CD4-positive, alpha-beta T cell treated with Interleukin-4 for 4 hours (primary cell): ENCODE data around the gene C2CD3.

ENCODE experiments used
- DNase-seq: peaks from one replicate; pipeline ENCODE4 v3.0.0-alpha.2; 2020

Gene C2CD3, protein sequence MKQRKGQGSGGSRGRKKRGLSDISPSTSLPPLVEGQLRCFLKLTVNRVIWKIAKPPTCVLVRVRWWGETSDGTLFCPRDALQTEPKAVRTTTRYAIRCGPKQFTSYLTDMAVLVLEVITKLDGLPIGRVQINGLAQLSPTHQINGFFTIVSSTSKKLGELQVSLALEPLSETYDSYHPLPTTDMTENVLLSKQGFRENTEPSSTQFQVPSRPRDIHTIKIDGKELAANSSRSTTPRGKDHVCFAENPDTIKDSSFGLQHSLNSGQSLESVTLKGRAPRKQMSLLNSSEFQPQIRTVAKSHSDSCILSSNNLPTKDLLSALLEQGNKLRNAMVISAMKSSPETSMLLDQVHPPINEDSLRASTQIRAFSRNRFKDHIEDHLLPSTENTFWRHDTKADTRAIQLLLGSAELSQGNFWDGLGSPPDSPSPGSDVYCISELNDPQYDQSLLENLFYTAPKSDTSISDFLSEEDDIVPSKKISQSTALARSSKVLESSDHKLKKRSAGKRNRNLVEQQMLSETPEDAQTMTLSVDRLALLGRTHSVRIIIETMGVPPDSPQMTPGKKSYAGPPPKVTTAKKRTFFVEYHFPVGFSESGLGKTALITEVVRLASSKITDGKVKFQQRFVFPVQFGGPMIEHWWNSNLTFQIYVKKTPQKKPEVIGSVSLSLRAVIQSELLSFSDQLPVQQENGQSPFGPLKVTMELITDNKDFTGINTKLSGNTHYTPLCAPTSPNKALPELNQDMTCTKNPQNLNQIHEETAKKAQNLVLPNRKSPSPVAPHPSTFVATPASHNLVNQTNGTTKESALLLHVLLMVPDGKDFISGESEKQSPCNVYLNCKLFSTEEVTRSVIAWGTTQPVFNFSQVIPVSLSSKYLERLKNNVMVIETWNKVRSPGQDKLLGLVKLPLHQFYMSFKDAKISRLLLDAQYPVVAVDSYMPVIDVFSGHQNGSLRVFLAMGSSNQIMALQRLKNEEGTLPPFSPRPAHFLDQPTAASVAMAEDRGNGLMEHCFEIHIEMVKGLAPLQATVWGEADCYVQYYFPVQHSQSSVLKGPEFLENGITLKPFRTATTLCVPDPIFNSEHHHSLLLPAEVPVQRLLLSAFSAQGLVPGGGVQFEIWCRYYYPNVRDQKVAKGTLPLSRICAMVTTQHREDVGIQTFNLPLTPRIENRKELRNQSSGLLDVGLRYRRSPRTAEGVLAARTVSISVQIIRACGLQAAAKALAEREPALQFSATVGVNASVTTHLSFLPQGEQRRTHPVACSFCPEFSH (N-terminal part only)

GRCh38 chr11:74170694-74171629 is at the start of gene C2CD3, which contains the start of gene PPME1:
Gene C2CD3 (minus strand): TSS chr11:74171002. CDS start chr11:74170792, 210 bp downstream.
Gene PPME1 (plus strand): TSS chr11:74171289. CDS start chr11:74171422, 133 bp downstream.
- DNase-seq = peak; percentile 99

GRCh38 chr11:74220376-74220775 is 49.6 kb upstream of the C2CD3 start:
- no peak for DNase-seq

GRCh38 chr11:74212533-74212932 is 41.7 kb upstream of the C2CD3 start:
- DNase-seq = no peak

DNA sequence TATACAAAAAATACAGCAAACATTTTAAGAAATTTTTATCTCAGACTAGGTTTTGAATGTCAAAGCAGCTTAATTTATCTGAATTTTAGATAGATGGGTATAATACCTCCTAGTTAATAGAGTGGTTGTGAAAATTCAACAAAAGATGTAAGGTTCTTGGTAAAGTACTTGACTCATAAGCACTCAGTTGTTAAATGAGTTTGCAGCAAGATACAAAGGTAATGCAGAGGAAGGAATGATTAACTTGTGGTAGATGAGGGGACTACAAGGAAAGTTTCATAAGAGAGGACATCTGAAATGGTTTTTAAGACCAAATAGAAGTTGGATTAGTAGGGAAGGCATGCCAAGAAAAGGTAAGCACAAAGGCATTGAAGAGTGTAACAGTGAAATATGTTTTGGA is 37.7 kb upstream of the C2CD3 start:
- no peak for DNase-seq

- no peak for DNase-seq
Measured at GRCh38 chr11:74206746-74207145, 35.9 kb upstream of the C2CD3 start.

DNA sequence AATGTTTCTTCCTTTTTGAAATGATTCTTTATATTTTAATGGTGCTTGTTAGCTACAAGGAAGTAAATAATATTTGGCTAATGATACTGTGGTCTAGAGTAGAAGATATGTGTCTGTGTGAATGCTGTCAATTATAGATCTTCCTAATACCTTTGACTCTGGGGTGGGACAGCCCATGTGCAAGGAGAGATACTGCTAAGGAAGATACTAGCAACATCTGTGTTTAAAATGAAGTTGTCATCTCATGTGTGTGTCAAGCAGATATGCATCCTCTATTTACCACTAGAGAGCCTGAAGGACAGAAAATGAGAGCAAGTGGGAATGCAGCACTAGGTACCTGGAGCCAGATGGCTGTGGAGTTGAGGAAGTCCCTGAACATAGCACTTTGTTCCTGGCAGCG is 34.4 kb upstream of the C2CD3 start:
- DNase-seq = no peak

GRCh38 chr11:74204701-74205100 is 33.9 kb upstream of the C2CD3 start:
- no peak for DNase-seq

- DNase-seq = no peak
Measured at GRCh38 chr11:74203966-74204365, 33.2 kb upstream of the C2CD3 start.

GRCh38 chr11:74196781-74197486 is 26.1 kb upstream of the C2CD3 start:
- no peak for DNase-seq

GRCh38 chr11:74195828-74196227 is 25.0 kb upstream of the C2CD3 start:
- no peak for DNase-seq

DNA sequence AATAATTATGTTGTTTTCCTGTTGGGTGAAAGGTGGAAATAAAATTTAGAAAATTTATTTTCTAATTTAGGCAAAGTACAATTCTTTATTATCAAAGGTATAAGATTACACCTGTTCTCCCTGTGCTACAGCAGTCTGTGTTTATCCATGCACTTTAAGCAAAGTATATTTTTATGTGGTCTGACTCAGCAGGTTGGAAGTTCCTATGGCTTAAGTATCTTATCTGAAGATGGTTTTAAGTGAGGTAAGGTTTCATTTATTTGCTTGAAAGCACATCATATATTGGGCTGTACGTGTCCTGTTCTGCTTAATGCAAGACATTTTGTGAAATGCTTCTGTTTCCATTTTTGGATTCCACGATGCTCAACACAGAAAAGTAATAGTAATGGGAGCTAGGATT is 14.9 kb upstream of the C2CD3 start:
- DNase-seq = no peak

DNA sequence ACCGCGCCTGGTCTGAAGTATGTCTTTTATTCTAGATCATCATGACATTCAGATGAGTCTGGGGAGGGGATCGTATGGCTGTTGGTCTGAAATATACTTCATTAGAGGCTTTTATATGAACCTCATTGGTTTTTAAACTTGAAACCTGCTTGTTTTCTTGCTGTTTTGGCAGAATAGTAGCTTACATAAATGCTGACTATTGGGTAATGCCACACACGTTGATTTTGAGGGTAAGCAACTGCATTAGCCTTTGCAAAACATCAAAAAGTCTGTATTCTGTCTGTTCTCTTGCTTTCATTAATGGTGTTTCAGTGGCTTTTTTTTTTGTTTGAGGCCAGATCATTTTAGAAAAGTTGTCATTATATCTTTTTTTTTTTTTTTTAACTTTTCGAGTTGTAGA is 14.5 kb upstream of the C2CD3 start:
- no peak for DNase-seq

DNA sequence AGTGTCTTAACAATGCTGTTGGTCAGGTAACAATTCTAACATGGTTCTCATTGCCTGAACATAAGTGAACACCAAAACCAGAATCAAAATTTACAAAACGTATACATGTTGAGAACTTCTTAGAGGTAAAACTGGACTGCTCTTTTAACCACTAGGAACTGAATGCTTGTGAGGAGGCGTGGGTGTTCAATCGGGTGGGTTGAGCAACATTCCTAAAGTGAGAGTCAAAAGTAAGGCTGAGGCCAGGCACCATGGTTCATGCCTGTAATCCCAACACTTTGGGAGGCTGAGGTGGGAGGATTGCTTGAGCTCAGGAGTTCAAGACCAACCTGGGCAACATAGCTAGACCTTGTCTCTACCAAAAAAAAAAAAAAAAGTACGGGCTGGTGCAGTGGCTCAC is 11.8 kb upstream of the C2CD3 start:
- DNase-seq = no peak

DNA sequence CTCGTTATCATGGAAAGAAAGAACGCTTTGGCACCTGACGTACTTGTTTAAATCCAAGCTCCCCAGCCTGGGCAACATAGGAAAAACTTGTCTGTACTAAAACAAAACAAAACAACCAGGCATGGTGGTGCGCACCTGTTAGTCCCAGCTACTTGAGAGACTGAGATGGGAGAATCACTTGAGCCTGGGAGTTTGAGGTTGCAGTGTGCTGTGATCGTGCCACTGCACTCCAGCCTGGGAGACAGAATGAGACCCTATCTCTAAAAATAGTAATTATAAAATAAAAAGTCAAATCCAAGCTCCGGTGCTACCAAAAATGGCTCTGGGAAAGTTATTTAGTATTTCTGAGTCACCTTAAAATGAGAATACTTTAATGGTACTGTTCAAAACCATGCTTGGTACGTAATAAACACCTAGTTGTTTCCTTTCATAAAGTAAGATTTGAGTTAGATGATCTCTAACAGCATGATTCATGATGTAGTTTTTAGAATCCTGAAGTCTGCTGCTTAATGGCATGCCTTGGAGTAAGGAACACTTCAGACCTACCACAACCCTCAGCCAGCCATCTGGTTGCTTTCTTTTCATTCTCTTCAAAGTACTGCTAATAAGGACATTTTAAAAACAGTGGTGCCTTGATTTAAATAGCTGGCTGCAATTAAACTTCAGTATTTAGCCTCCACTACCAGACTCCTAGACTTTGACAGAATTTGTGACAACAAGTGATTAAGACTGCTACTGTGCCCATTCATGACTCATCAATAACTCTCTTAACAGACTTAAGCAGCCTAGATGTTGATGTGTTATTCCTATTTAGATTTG is 8.6 kb upstream of the C2CD3 start:
- DNase-seq = no peak

DNA sequence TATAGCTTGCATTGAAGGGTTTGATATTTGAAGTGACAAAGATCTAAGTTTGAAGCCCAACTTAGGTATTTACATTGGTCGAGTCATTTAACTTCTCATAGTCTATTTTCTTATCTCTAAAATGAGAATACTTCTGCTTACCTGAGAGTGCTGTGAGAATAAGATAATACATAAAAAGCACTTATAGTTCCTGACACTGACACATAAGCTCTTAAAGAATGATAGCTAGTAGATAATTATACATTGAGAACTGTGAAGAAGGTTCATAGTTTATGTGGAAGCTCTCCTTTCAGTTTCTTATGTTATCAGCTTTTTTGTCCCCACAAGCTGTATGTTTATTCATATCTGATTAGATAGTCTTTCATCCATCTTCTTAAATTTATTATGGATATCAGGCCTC is 5.1 kb upstream of the C2CD3 start:
- DNase-seq = no peak

DNA sequence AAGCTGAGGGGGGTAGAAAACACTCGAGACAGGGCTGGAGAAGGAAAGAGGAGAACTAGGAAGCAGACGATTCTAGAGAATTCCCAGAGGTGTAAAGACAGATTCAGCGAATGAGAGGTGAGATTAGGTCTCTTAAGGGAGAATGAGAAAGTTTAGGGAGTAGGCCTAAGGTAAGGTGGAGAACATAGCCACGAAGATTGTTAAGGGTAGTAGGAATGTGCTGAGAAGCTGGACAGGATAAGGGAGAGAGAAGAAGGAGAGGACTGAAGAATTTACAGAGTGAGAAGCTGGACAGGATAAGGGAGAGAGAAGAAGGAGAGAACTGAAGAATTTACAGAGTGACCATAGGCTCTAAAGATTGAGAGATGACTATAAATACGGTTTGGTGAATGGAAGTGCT is 1.2 kb upstream of the C2CD3 start:
- no peak for DNase-seq

DNA sequence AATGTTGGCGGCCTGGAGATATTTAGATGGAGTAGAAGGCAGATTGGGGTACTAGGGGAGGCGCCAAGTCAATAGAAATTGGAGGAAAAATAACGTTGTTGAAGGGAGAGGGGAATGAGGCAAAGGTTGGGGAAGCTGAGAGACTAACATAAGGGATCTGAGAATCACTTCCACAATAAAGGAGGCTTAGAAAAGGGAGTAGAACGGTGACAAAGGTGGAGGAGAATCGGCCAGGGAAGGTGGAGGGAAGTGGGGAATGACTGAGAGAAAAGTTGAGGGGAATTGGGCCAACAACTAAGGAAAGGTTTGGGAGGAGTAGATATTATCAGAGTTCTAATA is 797 bp upstream of the C2CD3 start:
- DNase-seq = no peak

DNA sequence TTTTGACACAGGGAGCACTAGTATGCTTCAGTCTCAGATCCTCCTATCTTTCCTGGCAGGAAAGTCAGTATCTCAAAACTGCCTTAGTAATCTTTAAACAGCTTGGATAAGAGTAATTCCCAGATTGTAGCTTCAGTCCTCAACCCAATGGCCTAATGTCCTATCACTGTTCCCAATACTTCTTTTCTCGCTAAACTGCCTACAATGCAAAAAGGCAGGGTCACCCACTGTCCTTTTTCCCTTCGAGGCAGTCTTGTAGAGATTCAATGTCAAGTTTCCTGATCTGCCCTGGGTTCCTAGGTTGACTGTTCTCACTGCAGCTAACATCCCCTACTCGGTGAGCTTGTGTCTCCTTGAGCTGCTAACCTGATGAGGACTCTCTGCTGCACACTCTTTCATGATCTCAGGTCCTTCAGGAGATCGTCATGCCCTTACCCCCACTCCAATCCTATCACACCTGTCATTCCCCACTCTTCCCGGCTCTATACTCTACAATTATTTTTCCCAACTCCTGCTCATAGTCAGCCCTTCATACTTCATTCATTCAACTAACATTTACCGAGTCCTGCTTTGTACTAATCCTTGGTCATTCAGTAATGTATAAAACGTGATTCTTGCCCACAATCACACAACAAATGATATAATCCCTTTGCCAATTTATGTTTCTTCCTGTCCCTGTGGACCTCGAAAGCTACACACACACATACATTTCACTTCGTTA is 904 bp downstream of the C2CD3 start:
- no peak for DNase-seq

DNA sequence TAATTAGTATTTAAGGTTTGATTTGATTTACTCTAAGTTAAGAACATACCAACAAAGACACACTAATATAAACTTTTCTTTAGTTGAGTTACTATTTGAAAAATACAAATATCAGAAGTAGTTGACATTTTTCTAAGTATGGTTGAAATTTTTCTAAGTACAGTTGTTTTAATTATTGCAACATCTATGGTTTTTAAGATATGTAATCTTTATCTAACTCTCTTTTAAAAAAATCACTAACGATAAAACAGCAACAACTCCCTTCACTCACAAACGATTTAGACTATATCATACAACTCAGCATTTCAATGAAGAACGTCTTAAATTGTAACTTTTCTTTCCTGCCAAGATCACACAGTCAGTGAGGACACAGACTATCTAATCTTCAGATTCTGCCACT is 2.0 kb downstream of the C2CD3 start:
- no peak for DNase-seq
